ENCODE results near the gene SLC12A7. TPM values are rescaled to one million over a fixed set of nuclear protein-coding genes. Genes with fewer than 3 reads are reported as not detected.
A peak's percentile ranks its signal among the peaks of the same experiment; 100 is the strongest.

SLC12A7 gene
- total RNA-seq, 1 donor from 2014 or later, result 49.5 TPM

DNA sequence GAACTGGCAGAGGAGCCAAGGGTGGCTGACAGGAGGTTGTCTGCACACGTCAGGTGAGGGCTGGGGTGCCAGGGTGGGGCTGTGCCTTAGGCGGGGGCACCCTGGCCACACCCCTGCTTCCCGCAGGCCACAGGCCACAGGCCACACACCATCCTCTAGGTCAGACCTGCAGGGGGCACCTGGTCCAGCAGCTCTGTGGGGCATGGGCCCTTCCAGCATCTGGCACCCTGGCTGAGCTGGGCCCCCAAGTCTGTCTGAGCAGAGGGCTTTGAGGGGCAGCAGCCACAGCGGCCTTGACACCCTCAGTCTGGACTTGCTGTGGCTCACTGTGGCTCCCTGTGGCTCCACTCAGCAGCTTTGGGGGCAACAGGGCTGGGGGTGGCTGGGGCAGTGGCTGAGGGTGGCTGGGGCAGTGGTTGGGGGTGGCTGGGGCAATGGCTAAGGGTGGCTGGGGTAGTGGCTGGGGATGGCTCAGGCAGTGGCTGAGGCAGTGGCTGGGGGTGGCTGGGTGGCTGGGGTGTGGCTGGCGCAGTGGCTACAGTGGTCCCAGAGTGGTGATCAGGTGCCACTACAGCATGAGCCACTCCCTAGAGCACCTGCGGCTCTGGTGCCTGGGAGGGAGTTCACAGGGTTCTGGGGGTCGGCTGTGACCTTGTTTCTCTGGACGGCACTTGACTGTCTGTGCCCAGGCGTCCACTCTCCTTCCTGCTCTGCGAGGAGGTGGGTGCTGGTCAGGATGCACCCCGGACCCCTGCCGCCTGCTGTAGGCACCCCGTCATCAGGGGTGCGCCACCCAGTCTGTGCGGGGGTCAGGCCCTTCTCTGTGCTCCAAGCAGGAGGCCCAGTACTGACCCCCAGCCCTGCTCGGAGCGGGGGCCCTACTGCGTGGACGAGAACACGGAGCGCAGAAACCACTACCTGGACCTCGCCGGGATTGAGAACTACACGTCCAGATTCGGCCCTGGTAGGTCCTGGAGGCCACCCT, 76.2 kb downstream of the SLC12A7 start:
- peaks cover 2% of the 10 kb centered on the region for H3K27me3 ChIP-seq (ENCODE audit: low read depth)
- H3K4me3 ChIP-seq, result no peak overlapping the region
- H3K27ac ChIP-seq, result no peak overlapping the region
- no peaks in the 10 kb centered on the region for H3K9me3 ChIP-seq
- peaks cover 4% of the 10 kb centered on the region for H3K36me3 ChIP-seq
- ATAC-seq (peak in 1 of 2 donors; percentile 8), DNase-seq (peak; percentile 34)
- H3K4me1 ChIP-seq, result no peaks in the 10 kb centered on the region
- intact Hi-C loops (cut with DNase I), result no loop called here
- TF ChIP-seq, protein P1, sequence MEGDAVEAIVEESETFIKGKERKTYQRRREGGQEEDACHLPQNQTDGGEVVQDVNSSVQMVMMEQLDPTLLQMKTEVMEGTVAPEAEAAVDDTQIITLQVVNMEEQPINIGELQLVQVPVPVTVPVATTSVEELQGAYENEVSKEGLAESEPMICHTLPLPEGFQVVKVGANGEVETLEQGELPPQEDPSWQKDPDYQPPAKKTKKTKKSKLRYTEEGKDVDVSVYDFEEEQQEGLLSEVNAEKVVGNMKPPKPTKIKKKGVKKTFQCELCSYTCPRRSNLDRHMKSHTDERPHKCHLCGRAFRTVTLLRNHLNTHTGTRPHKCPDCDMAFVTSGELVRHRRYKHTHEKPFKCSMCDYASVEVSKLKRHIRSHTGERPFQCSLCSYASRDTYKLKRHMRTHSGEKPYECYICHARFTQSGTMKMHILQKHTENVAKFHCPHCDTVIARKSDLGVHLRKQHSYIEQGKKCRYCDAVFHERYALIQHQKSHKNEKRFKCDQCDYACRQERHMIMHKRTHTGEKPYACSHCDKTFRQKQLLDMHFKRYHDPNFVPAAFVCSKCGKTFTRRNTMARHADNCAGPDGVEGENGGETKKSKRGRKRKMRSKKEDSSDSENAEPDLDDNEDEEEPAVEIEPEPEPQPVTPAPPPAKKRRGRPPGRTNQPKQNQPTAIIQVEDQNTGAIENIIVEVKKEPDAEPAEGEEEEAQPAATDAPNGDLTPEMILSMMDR (IDR thresholded peaks at IDR 0.05), result no peak

DNA sequence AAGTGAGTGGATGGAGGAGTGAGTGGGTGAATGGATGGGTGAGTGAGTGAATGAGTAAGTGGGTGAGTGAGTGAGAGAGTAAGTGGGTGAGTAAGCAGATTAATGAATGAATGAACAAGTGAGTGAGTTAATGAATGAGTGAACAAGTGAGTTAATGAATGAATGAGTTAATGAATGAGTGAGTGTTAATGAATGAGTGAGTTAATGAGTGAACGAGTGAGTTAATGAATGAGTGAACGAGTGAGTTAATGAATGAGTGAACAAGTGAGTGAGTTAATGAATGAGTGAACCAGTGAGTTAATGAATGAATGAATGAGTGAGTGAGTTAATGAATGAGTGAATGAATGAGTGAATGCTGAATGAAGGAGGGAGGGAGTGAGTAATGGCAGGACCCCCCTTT, 76.9 kb downstream of the SLC12A7 start:
- ATAC-seq (no peak), DNase-seq (no peak)
- no peaks in the 10 kb centered on the region for H3K4me1 ChIP-seq
- H3K4me3 ChIP-seq, result no peak overlapping the region
- H3K27ac ChIP-seq, result no peak overlapping the region
- intact Hi-C loops (cut with DNase I), result no loop called here
- H3K9me3 ChIP-seq, result no peaks in the 10 kb centered on the region
- TF ChIP-seq, protein P1 (IDR thresholded peaks at IDR 0.05), result no peak
- peaks cover 4% of the 10 kb centered on the region for H3K36me3 ChIP-seq
- H3K27me3 ChIP-seq (ENCODE audit: low read depth), result peaks cover 9% of the 10 kb centered on the region

DNA sequence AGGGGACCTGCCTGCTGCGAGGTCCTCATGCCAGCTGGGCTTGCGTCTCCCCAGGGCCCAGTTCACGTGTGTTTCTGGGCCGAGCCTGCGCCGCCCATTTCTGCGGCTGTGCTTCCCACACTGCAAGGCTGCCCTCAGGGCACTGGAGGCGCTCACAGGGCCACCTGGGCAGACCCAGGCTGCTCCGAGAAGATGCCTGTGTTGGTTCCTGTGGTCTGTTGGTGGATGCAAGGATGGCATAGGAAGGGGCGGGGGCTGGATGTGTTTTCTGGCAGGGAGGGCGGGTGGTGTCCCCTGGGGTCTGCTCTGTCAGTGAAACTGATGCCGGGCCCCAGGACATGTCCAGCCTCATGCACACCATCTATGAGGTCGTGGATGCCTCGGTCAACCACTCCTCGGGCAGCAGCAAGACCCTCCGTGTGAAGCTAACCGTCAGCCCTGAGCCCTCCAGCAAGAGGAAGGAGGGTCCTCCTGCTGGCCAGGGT, 77.4 kb downstream of the SLC12A7 start:
- H3K9me3 ChIP-seq, result no peaks in the 10 kb centered on the region
- no peak overlapping the region for H3K27ac ChIP-seq
- no peaks in the 10 kb centered on the region for H3K4me1 ChIP-seq
- H3K36me3 ChIP-seq, result peaks cover 4% of the 10 kb centered on the region
- peaks cover 14% of the 10 kb centered on the region for H3K27me3 ChIP-seq (ENCODE audit: low read depth)
- DNase-seq, result peak; percentile 31
- no peak for ATAC-seq
- no peak overlapping the region for H3K4me3 ChIP-seq
- TF ChIP-seq, protein P1 (IDR thresholded peaks at IDR 0.05), result no peak
- intact Hi-C loops (cut with DNase I), result no loop called here

DNA sequence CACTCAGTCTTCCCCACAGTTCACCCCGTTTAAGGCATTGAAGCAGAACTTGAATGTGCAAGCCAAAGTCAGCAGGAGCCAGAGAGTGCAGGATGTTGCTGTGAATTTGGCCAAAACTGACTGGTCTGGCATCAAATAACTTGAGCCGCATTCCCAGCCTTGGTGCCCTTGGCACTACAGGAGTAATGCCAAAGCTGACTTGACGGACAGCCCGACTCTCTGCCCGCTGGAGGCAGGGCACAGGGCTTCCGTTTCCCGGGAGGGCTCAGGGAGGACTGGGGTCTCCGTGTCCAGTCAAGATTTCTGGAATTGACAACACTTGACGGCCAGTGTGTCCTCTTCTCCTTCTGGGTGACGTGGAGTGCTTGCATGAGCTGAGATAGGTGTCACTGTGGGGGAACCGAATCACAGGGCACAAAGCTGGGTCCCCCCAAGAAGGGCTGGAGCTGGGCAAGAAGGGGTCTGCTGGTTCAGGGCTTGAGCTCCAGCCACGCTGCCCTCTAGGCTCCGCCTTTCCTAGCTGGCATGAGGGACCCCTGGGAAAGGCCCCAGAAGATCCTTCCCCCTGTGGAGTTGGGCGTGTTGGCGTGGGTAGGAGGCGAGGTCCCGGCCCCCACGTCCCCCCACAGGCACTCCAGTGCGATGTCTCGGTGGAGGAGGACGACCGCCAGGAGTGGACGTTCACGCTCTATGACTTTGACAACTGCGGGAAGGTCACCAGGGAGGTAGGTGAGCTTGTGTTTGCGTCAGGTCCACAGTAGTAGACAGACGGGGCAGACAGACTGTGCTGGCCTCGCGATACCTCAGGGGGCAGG, 78.0 kb downstream of the SLC12A7 start:
- no peaks in the 10 kb centered on the region for H3K4me1 ChIP-seq
- no peaks in the 10 kb centered on the region for H3K9me3 ChIP-seq
- TF ChIP-seq, protein P1 (IDR thresholded peaks at IDR 0.05), result no peak
- ATAC-seq (no peak), DNase-seq (peak; percentile 24)
- intact Hi-C loops (cut with DNase I), result no loop called here
- H3K27me3 ChIP-seq (ENCODE audit: low read depth), result peaks cover 14% of the 10 kb centered on the region
- no peak overlapping the region for H3K27ac ChIP-seq
- H3K36me3 ChIP-seq, result peaks cover 4% of the 10 kb centered on the region
- no peak overlapping the region for H3K4me3 ChIP-seq

DNA sequence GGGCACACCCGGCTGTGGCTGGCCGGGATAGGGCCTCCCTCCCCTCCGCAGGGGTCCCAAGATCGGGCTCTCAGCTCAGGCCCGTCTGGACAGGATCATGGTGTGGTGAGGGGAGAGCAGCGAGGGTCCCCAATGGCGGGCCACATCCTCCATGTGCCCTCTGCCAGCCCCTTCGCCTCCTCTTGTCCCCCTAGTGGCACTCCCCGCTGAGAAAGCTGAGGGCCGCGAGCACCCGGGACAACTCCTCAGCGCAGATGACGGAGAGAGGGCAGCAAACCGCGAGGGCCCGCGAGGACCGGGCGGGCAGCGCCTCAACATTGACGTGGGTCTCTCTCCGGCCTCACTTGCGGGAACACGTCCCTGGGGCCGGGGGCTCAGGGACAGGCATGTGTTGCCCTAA, 78.7 kb downstream of the SLC12A7 start:
- intact Hi-C loops (cut with DNase I), result no loop called here

More for the DNA sequence above, 78.7 kb downstream of the SLC12A7 start:
- H3K27ac ChIP-seq, result no peak overlapping the region
- H3K9me3 ChIP-seq, result no peaks in the 10 kb centered on the region
- ATAC-seq (no peak), DNase-seq (peak; percentile 32)
- no peak overlapping the region for H3K4me3 ChIP-seq
- no peaks in the 10 kb centered on the region for H3K4me1 ChIP-seq
- H3K27me3 ChIP-seq (ENCODE audit: low read depth), result peaks cover 14% of the 10 kb centered on the region
- TF ChIP-seq, protein P1 (IDR thresholded peaks at IDR 0.05), result no peak
- peaks cover 4% of the 10 kb centered on the region for H3K36me3 ChIP-seq
